ENCODE data around the gene SATL1.
"Not testable (repeated sequence)": the region's sequence is repeated elsewhere in the genome, so short reads cannot be mapped to it uniquely, and the experiment has no call there.

Gene SATL1

GRCh38 chrX:85109235-85109634 is 134.3 kb downstream of the SATL1 start:
- DNase-seq: no peak

GRCh38 chrX:85108165-85108564 is 135.4 kb downstream of the SATL1 start:
- DNase-seq: no peak

GRCh38 chrX:85107407-85107806 is 136.2 kb downstream of the SATL1 start:
- DNase-seq: no peak

GRCh38 chrX:85089321-85089840 is 154.2 kb downstream of the SATL1 start:
- no peak for DNase-seq

GRCh38 chrX:85084770-85085393 is 158.7 kb downstream of the SATL1 start:
- DNase-seq: no peak

GRCh38 chrX:85077247-85077646 is 166.3 kb downstream of the SATL1 start:
- not testable (repeated sequence) for DNase-seq

- DNase-seq: no peak
Observed at GRCh38 chrX:85065512-85066198, 177.9 kb downstream of the SATL1 start.

GRCh38 chrX:85052636-85053343 is 190.8 kb downstream of the SATL1 start:
- no peak for DNase-seq

GRCh38 chrX:85052205-85052604 is 191.4 kb downstream of the SATL1 start:
- no peak for DNase-seq

GRCh38 chrX:85051627-85052026 is 192.0 kb downstream of the SATL1 start:
- DNase-seq: no peak

Data from DMS153 (cell line).